Esophagus muscularis mucosa (tissue), 4 donors: ENCODE data around the gene HS3ST4. TPM values are rescaled to one million over a fixed set of nuclear protein-coding genes. Genes with fewer than 3 reads are reported as not detected.

Experiments
- DNase-seq: peaks from one replicate; pipeline ENCODE4 v3.0.0-alpha.2; 2017; ENCODE audit errors: extremely low spot score
- H3K27ac ChIP-seq, 4 donors: fragments of 200-600 bp; sonication (generic); replicated peaks in 1 of 4; 1 replicate in 3 of 4; 2 replicates in 1 of 4; pipeline ENCODE4 v1.5.1; 2016 to 2019; ENCODE audit warnings: mild to moderate bottlenecking in 1 of 4
- H3K27me3 ChIP-seq, 4 donors: fragments of 200-600 bp; sonication (generic); one replicate each; pipeline versions ENCODE4 v1.5.1 to v1.6.0; 2016 to 2019
- H3K36me3 ChIP-seq, 4 donors: fragments of 200-600 bp; sonication (generic); one replicate each; pipeline ENCODE4 v1.5.1; 2016 to 2019
- H3K4me1 ChIP-seq, 4 donors: fragments of 200-600 bp; sonication (generic); one replicate each; pipeline ENCODE4 v1.5.1; 2016 to 2019
- H3K4me3 ChIP-seq, 4 donors: fragments of 200-600 bp; sonication (generic); 1 replicate in 2 of 4; 2 replicates in 2 of 4; pipeline ENCODE4 v1.5.1; 2016 to 2019; ENCODE audit warnings: mild to moderate bottlenecking in 4 of 4, moderate library complexity in 1 of 4
- H3K9me3 ChIP-seq, 4 donors: fragments of 200-600 bp; sonication (generic); 1 replicate in 3 of 4; 2 replicates in 1 of 4; pipeline ENCODE4 v1.5.1; 2016 to 2019
- EP300 ChIP-seq: sonication (generic); formaldehyde crosslinking; IDR thresholded peaks from one replicate; pipeline ENCODE4 v1.6.1; 2017; ENCODE audit warnings: antibody characterized with exemption
- POLR2A ChIP-seq: fragments of 450-650 bp; IDR thresholded peaks from one replicate; pipeline ENCODE4 v1.6.1; 2017; ENCODE audit warnings: antibody characterized with exemption, moderate library complexity, mild to moderate bottlenecking, low read depth
- POLR2AphosphoS5 ChIP-seq, 2 donors: sonication (generic); formaldehyde crosslinking; IDR thresholded peaks; one replicate each; pipeline ENCODE4 v1.6.1; 2017; ENCODE audit warnings: antibody characterized with exemption in 2 of 2
- WGBS: methylation state at CpG from one replicate; pipeline ENCODE4 v1.1.5; 2018; 5-methylcytosine and 5-hydroxymethylcytosine counted together
- intact Hi-C: fragments of 100-400 bp; cut with DNase I; formaldehyde crosslinking; loops from one replicate; pipeline ENCODE4 v1.15.1; 2023
- total RNA-seq, 4 donors: library from RNA; depleted of rRNA; stranded (reverse); fragments of >200 nt; gene quantifications; one replicate each; pipeline versions ENCODE4 v1.1.0 to v1.2.1, GENCODE V29; 2016
- TF ChIP-seq, protein P1 (sequence below), 3 experiments: fragments of 200-600 bp in 2 of 3; fragments of 450-650 bp in 1 of 3; sonication (generic) in 2 of 3; IDR thresholded peaks; one replicate each; pipeline ENCODE4 v1.5.1; 2017 to 2019; ENCODE audit warnings: antibody characterized with exemption in 3 of 3, mild to moderate bottlenecking in 2 of 3, moderate library complexity in 1 of 3

The HS3ST4 gene
- total RNA-seq, 4 donors from 2014 or later: not detected

DNA sequence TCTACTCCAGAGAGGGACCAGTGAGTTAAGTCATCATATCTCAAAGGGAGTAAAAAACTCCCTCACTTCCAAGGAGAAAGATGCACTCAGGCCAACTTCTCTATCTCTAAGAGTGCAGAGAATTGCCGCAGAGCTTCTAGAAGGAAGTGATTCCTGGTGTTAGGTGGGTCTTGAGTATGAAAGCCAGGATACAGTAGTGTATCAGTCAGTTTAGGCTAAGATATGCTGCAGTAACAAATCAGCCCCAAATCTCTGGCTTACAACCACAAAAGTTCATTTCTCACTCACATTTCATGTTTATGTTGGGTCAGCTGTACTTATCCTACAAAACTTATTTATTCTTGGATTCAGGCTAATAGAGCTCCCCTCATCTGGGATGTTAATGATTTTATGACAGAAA lies 106.3 kb downstream of the HS3ST4 start:
- no peak overlapping the region for H3K27ac ChIP-seq
- no peaks in the 10 kb centered on the region for H3K9me3 ChIP-seq
- TF ChIP-seq POLR2AphosphoS5 (IDR thresholded peaks at IDR 0.05) (no peak), POLR2A (no peak), EP300 (no peak)
- TF ChIP-seq, protein P1, sequence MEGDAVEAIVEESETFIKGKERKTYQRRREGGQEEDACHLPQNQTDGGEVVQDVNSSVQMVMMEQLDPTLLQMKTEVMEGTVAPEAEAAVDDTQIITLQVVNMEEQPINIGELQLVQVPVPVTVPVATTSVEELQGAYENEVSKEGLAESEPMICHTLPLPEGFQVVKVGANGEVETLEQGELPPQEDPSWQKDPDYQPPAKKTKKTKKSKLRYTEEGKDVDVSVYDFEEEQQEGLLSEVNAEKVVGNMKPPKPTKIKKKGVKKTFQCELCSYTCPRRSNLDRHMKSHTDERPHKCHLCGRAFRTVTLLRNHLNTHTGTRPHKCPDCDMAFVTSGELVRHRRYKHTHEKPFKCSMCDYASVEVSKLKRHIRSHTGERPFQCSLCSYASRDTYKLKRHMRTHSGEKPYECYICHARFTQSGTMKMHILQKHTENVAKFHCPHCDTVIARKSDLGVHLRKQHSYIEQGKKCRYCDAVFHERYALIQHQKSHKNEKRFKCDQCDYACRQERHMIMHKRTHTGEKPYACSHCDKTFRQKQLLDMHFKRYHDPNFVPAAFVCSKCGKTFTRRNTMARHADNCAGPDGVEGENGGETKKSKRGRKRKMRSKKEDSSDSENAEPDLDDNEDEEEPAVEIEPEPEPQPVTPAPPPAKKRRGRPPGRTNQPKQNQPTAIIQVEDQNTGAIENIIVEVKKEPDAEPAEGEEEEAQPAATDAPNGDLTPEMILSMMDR (IDR thresholded peaks at IDR 0.05): no peak
- no peaks in the 10 kb centered on the region for H3K36me3 ChIP-seq
- no peak overlapping the region for H3K4me3 ChIP-seq
- DNase-seq: no peak
- no peaks in the 10 kb centered on the region for H3K4me1 ChIP-seq
- intact Hi-C loops: no loop called here
- H3K27me3 ChIP-seq: peaks cover 0 to 5% (median 0%) of the 10 kb centered on the region in 4 donors
- WGBS: 91% methylated on average over 1 of the region's 1 CpG

GRCh38 chr16:25799816-25800215 lies 108.1 kb downstream of the HS3ST4 start:
- DNase-seq: no peak
- Histone ChIP-seq H3K27me3 (peaks cover 0 to 5% (median 0%) of the 10 kb centered on the region in 4 donors), H3K4me1 (no peaks in the 10 kb centered on the region), H3K27ac (no peak overlapping the region), H3K4me3 (no peak overlapping the region), H3K36me3 (no peaks in the 10 kb centered on the region), H3K9me3 (no peaks in the 10 kb centered on the region)
- whole genome bisulfite sequencing: 100% methylated on average over 1 of the region's 1 CpG
- no peak for TF ChIP-seq POLR2A
- no peak for TF ChIP-seq POLR2AphosphoS5 (IDR thresholded peaks at IDR 0.05)
- no peak for TF ChIP-seq EP300
- TF ChIP-seq, protein P1 (IDR thresholded peaks at IDR 0.05): no peak
- intact Hi-C loops: no loop called here

GRCh38 chr16:25812215-25812614 lies 120.5 kb downstream of the HS3ST4 start:
- no peaks in the 10 kb centered on the region for H3K27me3 ChIP-seq
- intact Hi-C loops: no loop called here
- WGBS: 82% methylated on average over 5 of the region's 5 CpGs

GRCh38 chr16:25817295-25817694 lies 125.5 kb downstream of the HS3ST4 start:
- Histone ChIP-seq H3K9me3 (peaks cover 0 to 3% (median 0%) of the 10 kb centered on the region in 4 donors), H3K36me3 (no peaks in the 10 kb centered on the region), H3K4me1 (no peaks in the 10 kb centered on the region), H3K27me3 (no peaks in the 10 kb centered on the region), H3K4me3 (no peak overlapping the region), H3K27ac (no peak overlapping the region)
- DNase-seq: no peak
- TF ChIP-seq POLR2A (no peak), POLR2AphosphoS5 (IDR thresholded peaks at IDR 0.05) (no peak), EP300 (no peak)
- TF ChIP-seq, protein P1 (IDR thresholded peaks at IDR 0.05): no peak
- 79% methylated on average over 6 of the region's 6 CpGs for WGBS
- intact Hi-C loops: no loop called here

More at GRCh38 chr16:25812215-25812614, 120.5 kb downstream of the HS3ST4 start:
- H3K4me3 ChIP-seq: no peak overlapping the region
- no peak overlapping the region for H3K27ac ChIP-seq
- H3K9me3 ChIP-seq: no peaks in the 10 kb centered on the region
- no peaks in the 10 kb centered on the region for H3K36me3 ChIP-seq
- TF ChIP-seq POLR2A: no peak
- TF ChIP-seq EP300: no peak
- TF ChIP-seq, protein P1 (IDR thresholded peaks at IDR 0.05): no peak
- DNase-seq: no peak
- no peaks in the 10 kb centered on the region for H3K4me1 ChIP-seq

DNA sequence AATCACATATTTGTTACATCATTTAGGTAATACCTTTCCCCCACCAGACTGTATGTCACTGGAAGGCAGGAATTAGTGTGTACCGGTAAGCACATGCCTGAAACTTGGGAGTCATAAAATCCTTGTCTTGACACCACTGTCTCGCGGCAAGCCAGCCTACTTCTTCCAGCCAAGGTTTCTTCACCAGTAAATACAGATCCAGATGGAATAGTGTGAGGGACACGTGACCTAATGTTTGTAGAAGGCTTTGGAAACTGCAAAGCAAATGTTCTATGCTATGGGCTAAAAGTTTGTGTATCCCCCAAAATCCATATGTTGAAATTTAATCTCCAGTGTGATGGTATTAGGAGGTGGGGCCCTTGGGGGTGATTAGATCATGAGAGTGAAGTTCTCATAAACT lies 126.1 kb downstream of the HS3ST4 start:
- H3K4me3 ChIP-seq: no peak overlapping the region
- 92% methylated on average over 4 of the region's 4 CpGs for WGBS
- intact Hi-C loops: no loop called here
- peaks cover 0 to 3% (median 0%) of the 10 kb centered on the region in 4 donors for H3K9me3 ChIP-seq
- no peaks in the 10 kb centered on the region for H3K27me3 ChIP-seq
- H3K36me3 ChIP-seq: no peaks in the 10 kb centered on the region
- no peak for DNase-seq
- H3K27ac ChIP-seq: no peak overlapping the region
- no peaks in the 10 kb centered on the region for H3K4me1 ChIP-seq
- TF ChIP-seq, protein P1 (IDR thresholded peaks at IDR 0.05): no peak
